Small intestine (tissue), 7 donors: ENCODE measurements around the gene TBX15. TPM values are rescaled to one million over a fixed set of nuclear protein-coding genes. Genes with fewer than 3 reads are reported as not detected.
A peak's percentile ranks its signal among the peaks of the same experiment; 100 is the strongest.

Experiments used
- DNase-seq, 2 donors: peaks; one replicate each; pipeline versions ENCODE4 v3.0.0 to v3.0.0-alpha.2; 2013
- FAIRE-seq: peaks from 2 replicates; lab custom pipeline; 2012; peaks lifted over from hg19 to GRCh38; lab: Jason Lieb, UNC
- H3K27ac ChIP-seq, 3 donors: one replicate each; pipeline ENCODE4 v1.5.1; 2013; ENCODE audit warnings: low read length in 2 of 3, mild to moderate bottlenecking in 2 of 3, control low read depth in 1 of 3, inconsistent platforms in 1 of 3, low read depth in 1 of 3, moderate library complexity in 1 of 3
- H3K27me3 ChIP-seq, 3 donors: one replicate each; pipeline ENCODE4 v1.6.1; 2013; ENCODE audit warnings: low read length in 3 of 3, inconsistent platforms in 1 of 3; ENCODE audit not compliant: control insufficient read depth in 3 of 3, insufficient read depth in 3 of 3
- H3K36me3 ChIP-seq, 3 donors: one replicate each; pipeline ENCODE4 v1.6.1; 2013; ENCODE audit warnings: low read length in 3 of 3, inconsistent platforms in 1 of 3, low read depth in 1 of 3, mild to moderate bottlenecking in 1 of 3, moderate library complexity in 1 of 3; ENCODE audit not compliant: control insufficient read depth in 3 of 3, insufficient read depth in 2 of 3
- H3K4me1 ChIP-seq, 3 donors: one replicate each; pipeline ENCODE4 v1.6.1; 2013; ENCODE audit warnings: low read length in 2 of 3, inconsistent platforms in 1 of 3, low read depth in 1 of 3, mild to moderate bottlenecking in 1 of 3, moderate library complexity in 1 of 3; ENCODE audit not compliant: control insufficient read depth in 3 of 3, insufficient read depth in 2 of 3
- H3K4me3 ChIP-seq, 3 donors: one replicate each; pipeline ENCODE4 v1.5.1; 2013; ENCODE audit warnings: low read length in 3 of 3, control low read depth in 1 of 3, inconsistent platforms in 1 of 3, low read depth in 1 of 3, mild to moderate bottlenecking in 1 of 3, moderate library complexity in 1 of 3
- H3K9me3 ChIP-seq, 2 donors: one replicate each; pipeline ENCODE4 v1.6.1; 2013; ENCODE audit warnings: low read depth in 1 of 2, low read length in 1 of 2; ENCODE audit not compliant: control insufficient read depth in 2 of 2, insufficient read depth in 1 of 2
- WGBS, 3 donors: extraction: QIAGEN DNeasy Blood & Tissue Kit; methylation state at CpG; one replicate each; pipeline ENCODE4 v1.1.7; 2013; 5-methylcytosine and 5-hydroxymethylcytosine counted together
- polyA plus RNA-seq, 4 donors: library from polyadenylated mRNA; stranded (reverse) in 3 of 4; unstranded in 1 of 4; fragments of 200-250 nt in 3 of 4; fragments of 120-200 nt in 1 of 4; gene quantifications; one replicate each; pipeline versions ENCODE4 v1.2.1 to v1.2.3, GENCODE V29; 2013
- donor health status: healthy with polysubstance abuse.
- donor health status: control.
- donor health status: control.
- donor health status: Bipolar disorder and iron deficiency.
- donor health status: healthy.

The TBX15 gene
- polyA plus RNA-seq, 4 donors, result 0.09 to 0.18 TPM; not detected in 2

- peaks cover 0 to 99% (median 71%) of the 10 kb centered on the region in 3 donors for H3K27me3 ChIP-seq
- no peak for FAIRE-seq
- H3K36me3 ChIP-seq, result no peaks in the 10 kb centered on the region
- 6 to 12% (median 6%) methylated on average over 27 of the region's 27 CpGs for WGBS, 3 donors
- H3K4me1 ChIP-seq, result peaks cover 0 to 6% (median 0%) of the 10 kb centered on the region in 3 donors
- no peak overlapping the region for H3K4me3 ChIP-seq
- H3K27ac ChIP-seq, result no peak overlapping the region
- peaks cover 0 to 3% of the 10 kb centered on the region in 2 donors for H3K9me3 ChIP-seq
- DNase-seq, result no peak
These were observed 11.4 kb upstream of the TBX15 start for GRCh38 chr1:118999348-119000071.

DNA sequence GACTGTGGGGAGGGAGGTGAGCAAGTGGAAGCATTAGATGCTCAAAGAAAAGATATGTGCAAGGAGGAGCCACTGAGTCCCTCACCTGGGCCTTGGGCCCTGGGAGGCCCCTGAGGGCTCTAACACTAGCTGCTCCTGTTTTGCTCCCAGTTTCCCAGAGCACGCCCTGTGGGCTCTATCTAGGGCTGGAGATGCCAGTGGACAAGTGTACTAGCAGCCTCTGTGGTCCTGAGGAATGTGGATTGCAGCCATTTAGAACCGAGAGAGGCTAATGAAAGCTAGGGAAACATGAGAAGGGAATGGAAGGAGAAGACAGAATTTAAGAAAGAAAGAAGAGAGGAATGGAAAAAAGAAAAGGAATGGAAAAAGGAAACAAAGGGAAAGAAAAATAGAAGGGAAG lies 10.0 kb upstream of the TBX15 start:
- Histone ChIP-seq H3K4me3 (no peak overlapping the region), H3K27me3 (peaks cover 3 to 99% (median 75%) of the 10 kb centered on the region in 3 donors), H3K9me3 (no peaks in the 10 kb centered on the region), H3K27ac (no peak overlapping the region), H3K36me3 (no peaks in the 10 kb centered on the region), H3K4me1 (peaks cover 0 to 6% (median 0%) of the 10 kb centered on the region in 3 donors)
- no peak for DNase-seq
- FAIRE-seq, result no peak
- 29 to 42% (median 41%) methylated on average over 2 of the region's 2 CpGs for WGBS, 3 donors

- H3K9me3 ChIP-seq, result peaks cover 0 to 4% of the 10 kb centered on the region in 2 donors
- FAIRE-seq (no peak), DNase-seq (no peak)
- H3K36me3 ChIP-seq, result no peaks in the 10 kb centered on the region
- no peak overlapping the region for H3K27ac ChIP-seq
- H3K4me3 ChIP-seq, result no peak overlapping the region
- peaks cover 5 to 99% (median 75%) of the 10 kb centered on the region in 3 donors for H3K27me3 ChIP-seq
- 11 to 21% (median 20%) methylated on average over 7 of the region's 7 CpGs for WGBS, 3 donors
- H3K4me1 ChIP-seq, result peaks cover 0 to 6% (median 0%) of the 10 kb centered on the region in 3 donors
These were observed 9.1 kb upstream of the TBX15 start for GRCh38 chr1:118997225-118997624.

- no peak for FAIRE-seq
- Histone ChIP-seq H3K27me3 (peaks cover 5 to 99% (median 79%) of the 10 kb centered on the region in 3 donors), H3K4me1 (peaks cover 0 to 3% (median 0%) of the 10 kb centered on the region in 3 donors)
These were observed 7.3 kb upstream of the TBX15 start for GRCh38 chr1:118995312-118996016.

DNA sequence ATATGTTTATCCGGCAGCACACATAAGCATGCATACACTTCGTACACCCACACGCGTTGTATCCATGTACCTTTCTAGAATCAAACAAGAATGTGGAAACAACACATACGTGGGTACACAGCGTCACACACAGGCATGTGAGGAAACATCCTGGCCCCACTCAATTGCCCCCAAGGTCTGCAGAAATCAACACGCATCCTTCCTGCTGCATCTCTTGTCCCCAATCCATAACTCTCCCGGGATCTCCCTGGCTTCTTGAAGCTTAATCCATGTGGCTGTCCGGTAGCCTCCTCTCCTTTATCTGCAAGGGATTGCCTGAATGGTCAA lies 5.5 kb upstream of the TBX15 start:
- Histone ChIP-seq H3K36me3 (no peaks in the 10 kb centered on the region), H3K27me3 (peaks cover 13 to 99% (median 82%) of the 10 kb centered on the region in 3 donors), H3K4me1 (no peaks in the 10 kb centered on the region), H3K27ac (no peak overlapping the region), H3K4me3 (no peak overlapping the region), H3K9me3 (peaks cover 0 to 9% of the 10 kb centered on the region in 2 donors)
- FAIRE-seq, result no peak
- WGBS, 3 donors, result 11 to 14% (median 11%) methylated on average over 9 of the region's 9 CpGs
- DNase-seq, result no peak

More at GRCh38 chr1:118995312-118996016, 7.3 kb upstream of the TBX15 start:
- H3K9me3 ChIP-seq, result peaks cover 0 to 4% of the 10 kb centered on the region in 2 donors
- DNase-seq, result no peak
- 48 to 54% (median 52%) methylated on average over 3 of the region's 3 CpGs for WGBS, 3 donors
- H3K27ac ChIP-seq, result no peak overlapping the region
- no peak overlapping the region for H3K4me3 ChIP-seq
- no peaks in the 10 kb centered on the region for H3K36me3 ChIP-seq

GRCh38 chr1:118992868-118993699 lies 4.9 kb upstream of the TBX15 start:
- no peaks in the 10 kb centered on the region for H3K36me3 ChIP-seq
- H3K4me1 ChIP-seq, result no peaks in the 10 kb centered on the region
- H3K27ac ChIP-seq, result no peak overlapping the region
- peaks cover 0 to 9% of the 10 kb centered on the region in 2 donors for H3K9me3 ChIP-seq
- H3K27me3 ChIP-seq, result peaks cover 19 to 99% (median 83%) of the 10 kb centered on the region in 3 donors
- DNase-seq (peak in 1 of 2 donors; percentile 48), FAIRE-seq (no peak)
- WGBS, 3 donors, result 5 to 10% (median 8%) methylated on average over 50 to 53 of the region's 53 CpGs
- no peak overlapping the region for H3K4me3 ChIP-seq

DNA sequence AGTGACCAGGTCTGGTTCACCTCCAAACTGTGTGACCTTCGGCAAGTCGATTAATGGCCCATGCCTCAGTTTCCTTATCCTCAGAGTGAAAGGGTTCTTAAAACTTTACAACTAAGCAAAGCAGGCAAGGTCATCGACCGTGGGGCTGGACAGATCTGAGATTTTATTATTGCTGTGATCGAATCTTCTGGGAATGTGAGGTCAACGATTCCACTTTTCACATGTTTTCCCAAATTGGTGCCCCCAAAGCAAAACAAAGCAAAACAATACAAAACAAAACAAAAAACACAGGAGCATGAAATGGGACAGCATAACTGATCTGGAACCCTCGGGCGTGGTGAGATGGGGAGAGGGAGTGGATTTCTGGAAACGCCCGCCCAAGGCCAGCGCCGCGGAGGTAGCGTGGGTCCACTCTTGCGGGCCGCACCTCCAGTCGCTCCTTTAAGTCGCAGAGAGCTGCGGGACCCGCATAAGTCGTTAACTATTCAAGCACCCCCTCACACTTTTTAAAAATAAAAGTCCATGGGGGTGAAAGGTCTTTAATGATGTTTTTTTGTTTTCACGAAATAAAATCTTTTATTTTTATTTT lies 4.2 kb upstream of the TBX15 start:
- DNase-seq, result no peak
- no peak overlapping the region for H3K27ac ChIP-seq
- FAIRE-seq, result no peak
- no peak overlapping the region for H3K4me3 ChIP-seq
- H3K27me3 ChIP-seq, result peaks cover 19 to 100% (median 86%) of the 10 kb centered on the region in 3 donors
- whole genome bisulfite sequencing, 3 donors, result 11 to 17% (median 16%) methylated on average over 22 of the region's 22 CpGs
- H3K36me3 ChIP-seq, result no peaks in the 10 kb centered on the region
- H3K4me1 ChIP-seq, result no peaks in the 10 kb centered on the region
- H3K9me3 ChIP-seq, result peaks cover 0 to 9% of the 10 kb centered on the region in 2 donors
